Measurements from ENCODE around the gene BCL2L1.
"Not testable (repeated sequence)": the region's sequence is repeated elsewhere in the genome, so short reads cannot be mapped to it uniquely, and the experiment has no call there.

BCL2L1 gene

GRCh38 chr20:31661625-31662371 lies 60.9 kb downstream of the BCL2L1 start:
- Histone ChIP-seq H3K27ac (ENCODE audit: low read length) (no peak overlapping the region), H4K20me1 (ENCODE audit: insufficient read depth, low read length) (no peaks in the 10 kb centered on the region), H3K36me3 (replicated peaks; ENCODE audit: low read depth, low read length) (peaks cover 22% of the 10 kb centered on the region), H3K9me3 (ENCODE audit: insufficient read depth, low read length) (no peaks in the 10 kb centered on the region), H2AFZ (ENCODE audit: low read depth, low read length) (peak overlapping the region; percentile 90), H3K27me3 (ENCODE audit: low read depth, low read length) (no peaks in the 10 kb centered on the region), H3K79me2 (ENCODE audit: low read length) (no peaks in the 10 kb centered on the region), H3K4me3 (ENCODE audit: low read length) (peak overlapping the region; percentile 72), H3K4me2 (ENCODE audit: low read length) (peak overlapping the region; percentile 76), H3K4me1 (ENCODE audit: low read length) (peaks cover 13% of the 10 kb centered on the region), H3K9ac (ENCODE audit: low read length) (peak overlapping the region; percentile 51)
- TF ChIP-seq EZH2phosphoT487 (IDR thresholded peaks at IDR 0.05; ENCODE audit: low read depth) (no peak), CTCF (IDR thresholded peaks at IDR 0.05; ENCODE audit: low read depth, low read length) (peak; percentile 58)

- Histone ChIP-seq H3K4me1 (ENCODE audit: low read length) (no peaks in the 10 kb centered on the region), H3K4me2 (ENCODE audit: low read length) (no peak overlapping the region), H2AFZ (ENCODE audit: low read depth, low read length) (no peak overlapping the region), H3K79me2 (ENCODE audit: low read length) (no peaks in the 10 kb centered on the region), H3K27ac (ENCODE audit: low read length) (no peak overlapping the region), H3K9ac (ENCODE audit: low read length) (no peak overlapping the region), H3K27me3 (ENCODE audit: low read depth, low read length) (peaks cover 8% of the 10 kb centered on the region), H3K9me3 (ENCODE audit: insufficient read depth, low read length) (no peaks in the 10 kb centered on the region), H3K36me3 (replicated peaks; ENCODE audit: low read depth, low read length) (no peaks in the 10 kb centered on the region), H3K4me3 (ENCODE audit: low read length) (no peak overlapping the region), H4K20me1 (ENCODE audit: insufficient read depth, low read length) (no peaks in the 10 kb centered on the region)
- no peak for TF ChIP-seq EZH2phosphoT487 (IDR thresholded peaks at IDR 0.05; ENCODE audit: low read depth)
- TF ChIP-seq CTCF (IDR thresholded peaks at IDR 0.05; ENCODE audit: low read depth, low read length) = no peak
Observed at GRCh38 chr20:31654534-31654933, 68.1 kb downstream of the BCL2L1 start.

DNA sequence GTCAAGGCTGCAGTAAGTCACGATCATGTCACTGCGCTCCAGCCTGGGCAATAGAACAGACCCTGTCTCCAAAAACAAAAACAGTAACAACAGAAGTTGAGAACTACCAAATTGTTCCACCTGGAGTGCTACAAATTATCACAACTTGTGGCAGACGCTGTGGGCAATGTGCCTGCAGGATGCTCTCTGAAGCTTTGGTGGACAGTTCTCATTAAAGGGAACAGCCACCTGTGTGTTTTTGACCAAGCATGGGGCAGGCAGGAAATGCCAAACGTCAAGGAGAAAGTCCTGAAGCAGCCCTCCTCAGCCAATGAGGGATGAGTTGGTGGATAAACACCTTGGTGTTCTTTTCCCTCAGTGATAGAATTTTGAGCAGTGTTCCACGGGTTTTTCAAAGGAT lies 69.1 kb downstream of the BCL2L1 start:
- H3K36me3 ChIP-seq (replicated peaks; ENCODE audit: low read depth, low read length) = no peaks in the 10 kb centered on the region
- H3K4me2 ChIP-seq (ENCODE audit: low read length) = no peak overlapping the region
- no peak overlapping the region for H3K9ac ChIP-seq (ENCODE audit: low read length)
- no peaks in the 10 kb centered on the region for H3K79me2 ChIP-seq (ENCODE audit: low read length)
- no peak overlapping the region for H2AFZ ChIP-seq (ENCODE audit: low read depth, low read length)
- H3K9me3 ChIP-seq (ENCODE audit: insufficient read depth, low read length) = no peaks in the 10 kb centered on the region
- no peaks in the 10 kb centered on the region for H4K20me1 ChIP-seq (ENCODE audit: insufficient read depth, low read length)
- TF ChIP-seq CTCF (IDR thresholded peaks at IDR 0.05; ENCODE audit: low read depth, low read length) = no peak
- no peak for TF ChIP-seq EZH2phosphoT487 (IDR thresholded peaks at IDR 0.05; ENCODE audit: low read depth)
- no peaks in the 10 kb centered on the region for H3K4me1 ChIP-seq (ENCODE audit: low read length)
- H3K27ac ChIP-seq (ENCODE audit: low read length) = no peak overlapping the region
- H3K4me3 ChIP-seq (ENCODE audit: low read length) = no peak overlapping the region
- peaks cover 8% of the 10 kb centered on the region for H3K27me3 ChIP-seq (ENCODE audit: low read depth, low read length)

- TF ChIP-seq CTCF (IDR thresholded peaks at IDR 0.05; ENCODE audit: low read depth, low read length) (no peak), EZH2phosphoT487 (IDR thresholded peaks at IDR 0.05; ENCODE audit: low read depth) (no peak)
- no peaks in the 10 kb centered on the region for H3K36me3 ChIP-seq (replicated peaks; ENCODE audit: low read depth, low read length)
Observed at GRCh38 chr20:31652917-31653396, 69.7 kb downstream of the BCL2L1 start.

DNA sequence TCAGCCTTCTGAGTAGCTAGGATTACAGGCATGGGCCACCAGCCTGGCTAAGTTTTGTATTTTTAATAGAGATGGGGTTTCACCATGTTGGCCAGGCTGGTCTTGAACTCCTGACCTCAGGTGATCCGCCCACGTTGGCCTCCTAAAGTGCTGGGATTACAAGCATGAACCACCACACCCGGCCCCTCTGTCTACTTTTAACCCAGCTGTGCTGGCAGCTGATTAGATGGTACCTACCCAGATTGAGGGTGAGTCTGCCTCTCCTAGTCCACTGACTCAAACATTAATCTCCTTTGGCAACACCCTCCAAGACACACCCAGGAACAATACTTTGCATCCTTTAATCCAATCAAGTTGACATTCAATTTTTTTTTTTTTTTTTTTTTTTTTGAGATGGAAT lies 74.6 kb downstream of the BCL2L1 start:
- not testable (repeated sequence) for H3K9me3 ChIP-seq (ENCODE audit: insufficient read depth, low read length); H3K9ac ChIP-seq (ENCODE audit: low read length); H3K4me2 ChIP-seq (ENCODE audit: low read length); H3K27me3 ChIP-seq (ENCODE audit: low read depth, low read length); H3K4me1 ChIP-seq (ENCODE audit: low read length); H3K4me3 ChIP-seq (ENCODE audit: low read length); H3K79me2 ChIP-seq (ENCODE audit: low read length); H3K27ac ChIP-seq (ENCODE audit: low read length); H4K20me1 ChIP-seq (ENCODE audit: insufficient read depth, low read length); H3K36me3 ChIP-seq (replicated peaks; ENCODE audit: low read depth, low read length); H2AFZ ChIP-seq (ENCODE audit: low read depth, low read length)

More at GRCh38 chr20:31652917-31653396, 69.7 kb downstream of the BCL2L1 start:
- Histone ChIP-seq H3K4me3 (ENCODE audit: low read length) (no peak overlapping the region), H3K9ac (ENCODE audit: low read length) (no peak overlapping the region), H4K20me1 (ENCODE audit: insufficient read depth, low read length) (no peaks in the 10 kb centered on the region), H3K4me1 (ENCODE audit: low read length) (no peaks in the 10 kb centered on the region), H3K9me3 (ENCODE audit: insufficient read depth, low read length) (no peaks in the 10 kb centered on the region), H2AFZ (ENCODE audit: low read depth, low read length) (no peak overlapping the region), H3K27me3 (ENCODE audit: low read depth, low read length) (peaks cover 8% of the 10 kb centered on the region), H3K79me2 (ENCODE audit: low read length) (no peaks in the 10 kb centered on the region), H3K4me2 (ENCODE audit: low read length) (no peak overlapping the region), H3K27ac (ENCODE audit: low read length) (no peak overlapping the region)

All from OCI-LY3 (cell line).